Medulla oblongata (tissue), 1 donor: ENCODE measurements around the gene MEF2A.

Experiments
- DNase-seq: peaks from one replicate; pipeline ENCODE4 v3.0.0-alpha.2; 2015; ENCODE audit errors: extremely low spot score

MEF2A gene

DNA sequence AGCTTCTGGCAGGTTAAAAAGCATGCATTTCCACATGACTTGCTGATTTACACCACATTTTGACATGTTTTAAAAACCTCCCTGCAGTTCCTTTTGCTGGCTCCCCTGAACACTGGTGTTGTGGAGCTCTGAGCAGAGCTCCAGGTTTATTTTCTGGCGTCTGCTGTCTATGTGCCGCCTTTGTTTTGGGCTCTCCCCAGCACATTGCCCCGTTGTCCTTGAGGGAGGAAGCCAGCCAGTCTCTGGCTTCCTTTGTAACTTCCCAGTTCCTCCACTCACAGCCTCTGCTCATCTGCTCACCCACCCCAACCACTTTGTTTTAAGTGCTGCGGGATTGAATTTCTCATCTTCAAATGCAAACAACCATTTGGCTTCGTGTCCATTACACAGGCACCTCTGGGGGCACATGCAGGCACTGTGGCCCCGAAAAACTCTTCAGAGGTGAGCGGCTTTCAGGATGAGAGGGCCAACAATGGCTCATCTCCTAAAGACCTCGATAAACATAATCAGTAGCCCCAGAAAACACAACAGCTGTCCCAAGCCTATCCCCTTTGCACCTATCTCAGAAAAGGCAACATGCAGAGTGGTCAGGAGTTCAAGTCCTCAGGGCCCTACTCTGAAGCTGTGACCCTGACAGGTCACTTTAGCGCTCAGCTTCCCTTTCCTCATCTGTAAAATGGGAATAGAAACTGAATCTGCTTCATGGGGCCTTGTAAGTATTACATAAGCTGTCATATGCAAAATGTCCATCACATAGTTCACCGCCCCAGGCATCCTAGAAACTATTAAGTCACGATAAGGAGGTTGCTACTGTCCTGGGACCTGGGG, 1.3 kb upstream of the MEF2A start:
- peak; percentile 82 for DNase-seq

DNA sequence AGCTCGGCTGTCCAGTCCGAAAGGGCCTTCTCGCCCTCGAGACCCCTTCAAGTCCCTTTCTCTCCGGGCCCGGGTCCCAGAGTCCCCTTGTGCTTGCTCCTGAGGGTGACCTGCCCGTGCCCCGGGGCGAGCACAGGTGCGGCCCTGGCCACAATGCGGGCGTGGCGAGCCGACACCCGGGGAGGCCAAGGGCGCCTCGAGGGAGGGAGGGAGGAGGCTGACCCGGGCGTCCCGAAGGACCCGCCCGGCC, 810 bp upstream of the MEF2A start:
- no peak for DNase-seq

DNA sequence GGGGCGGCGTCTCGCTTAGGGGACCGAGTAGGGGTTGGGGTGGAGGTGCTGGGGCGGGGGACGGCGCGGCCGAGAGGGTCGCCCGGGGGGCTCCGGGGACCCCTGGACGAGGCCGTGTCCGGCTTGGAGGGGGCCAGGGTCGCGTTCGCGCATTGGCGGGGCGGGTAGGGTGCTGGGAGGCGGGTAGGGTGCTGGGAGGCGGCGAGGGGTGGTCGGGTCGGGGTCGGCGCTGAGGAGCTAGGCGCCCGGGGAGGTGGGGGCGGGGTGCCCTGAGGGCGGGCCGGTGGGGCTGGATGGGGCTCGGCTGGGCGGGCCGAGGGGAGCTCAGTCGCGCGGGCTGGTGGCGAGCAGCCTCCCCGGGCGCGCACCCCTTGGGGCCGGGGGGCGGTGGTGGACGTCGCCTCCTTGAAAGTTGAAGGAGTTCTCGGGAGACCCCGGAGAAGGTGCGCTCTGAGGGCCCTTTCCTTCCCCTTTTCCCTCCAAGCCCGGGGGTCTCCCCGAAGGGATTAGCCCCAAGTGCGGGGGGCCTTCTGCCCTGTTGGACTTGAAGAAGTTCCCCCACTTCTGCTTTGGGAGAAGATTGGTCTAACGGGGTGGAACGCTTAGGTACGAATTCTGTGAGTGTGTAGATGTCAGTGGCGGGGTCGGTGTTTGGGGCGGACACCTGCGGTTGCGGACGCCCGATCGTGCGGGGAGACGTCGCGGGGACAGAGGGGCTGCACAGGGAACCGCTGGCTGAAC, 543 bp downstream of the MEF2A start:
- DNase-seq: peak; percentile 26

DNA sequence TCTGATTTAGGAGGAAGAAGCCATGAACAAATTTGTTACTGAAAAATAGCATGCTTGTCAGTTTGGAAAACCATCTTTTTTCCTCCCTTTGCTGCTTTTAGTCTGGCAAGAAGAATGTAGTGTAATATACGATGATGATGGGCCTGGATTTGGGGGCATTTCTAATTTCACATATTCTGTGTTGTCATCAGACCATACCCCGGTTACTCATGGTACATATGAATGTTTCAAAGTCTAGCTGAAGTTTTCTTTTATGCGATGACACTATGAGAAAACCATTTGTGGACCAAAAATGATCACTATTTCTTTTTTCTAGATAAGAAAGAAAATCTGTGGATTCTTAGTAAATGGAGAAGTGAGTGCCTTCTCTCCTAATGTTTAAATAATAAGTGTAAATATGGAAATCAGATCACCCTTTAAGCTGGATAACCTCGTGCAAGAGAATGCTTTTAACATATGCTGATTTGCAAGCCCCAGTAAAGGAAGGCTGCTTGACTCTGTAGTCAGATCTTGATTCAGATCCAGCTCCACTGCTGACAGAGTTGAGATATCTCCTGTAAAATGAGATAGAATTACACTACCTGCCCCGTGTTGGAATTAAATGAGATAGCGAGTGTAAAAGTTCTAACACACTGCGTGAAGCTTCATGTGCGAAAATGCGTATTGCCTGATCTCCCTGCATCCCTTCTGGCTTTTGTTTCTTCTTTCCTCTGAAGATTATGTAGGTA, 3.0 kb downstream of the MEF2A start:
- DNase-seq: no peak

DNA sequence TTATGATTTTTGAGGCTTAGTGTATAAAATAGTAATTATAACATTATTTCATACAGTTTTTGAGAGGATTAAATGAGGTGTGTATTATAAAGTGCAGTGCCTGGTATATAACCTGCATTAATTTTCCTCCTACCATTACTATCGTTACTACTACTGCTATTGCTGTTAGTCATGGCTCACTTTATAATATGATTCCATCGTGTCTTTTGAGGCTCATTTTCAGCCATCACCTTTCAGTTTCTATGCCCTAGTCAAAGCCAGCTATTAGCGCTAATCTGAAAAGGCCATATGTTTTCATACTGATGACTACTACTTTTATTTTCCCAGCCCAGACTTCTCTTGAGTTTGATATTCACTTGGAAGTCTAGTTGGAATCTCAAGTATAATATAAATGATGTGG, 5.5 kb downstream of the MEF2A start:
- DNase-seq: no peak

DNA sequence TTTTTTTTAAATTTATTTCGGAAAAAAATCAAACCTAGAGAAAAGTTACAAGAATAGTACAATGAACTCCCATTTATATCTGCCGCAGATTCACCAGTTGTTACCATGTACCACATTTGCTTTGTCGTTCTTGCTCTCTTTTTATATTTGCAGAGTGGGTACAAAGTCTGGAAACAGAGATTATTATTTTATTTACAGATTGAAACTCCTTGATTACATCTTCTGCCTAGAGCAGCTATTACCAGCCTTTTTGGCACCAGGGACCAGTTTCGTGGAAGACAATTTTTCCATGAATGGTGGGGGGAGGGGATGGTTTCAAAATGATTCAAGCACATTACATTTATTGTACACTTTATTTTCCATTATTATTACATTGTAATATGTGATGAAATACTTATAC, 8.3 kb downstream of the MEF2A start:
- DNase-seq: no peak

DNA sequence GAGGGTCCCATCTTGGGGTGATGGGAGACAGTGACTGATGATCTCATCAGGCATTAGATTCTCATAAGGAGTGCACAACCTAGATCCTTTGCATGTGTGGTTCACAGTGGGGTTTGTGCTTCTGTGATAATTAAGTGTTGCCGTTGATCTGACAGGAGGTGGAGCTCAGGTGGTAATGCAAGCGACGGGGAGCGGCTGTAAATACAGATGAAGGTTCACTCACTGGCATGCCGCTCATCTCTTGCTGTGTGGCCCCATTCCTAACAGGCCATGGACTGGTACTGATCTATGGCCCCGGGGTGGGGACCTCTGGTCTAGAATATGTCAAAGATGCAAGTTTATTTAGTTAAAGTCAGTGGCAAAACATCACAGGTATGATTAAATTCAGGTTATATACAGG, 8.7 kb downstream of the MEF2A start:
- no peak for DNase-seq

DNA sequence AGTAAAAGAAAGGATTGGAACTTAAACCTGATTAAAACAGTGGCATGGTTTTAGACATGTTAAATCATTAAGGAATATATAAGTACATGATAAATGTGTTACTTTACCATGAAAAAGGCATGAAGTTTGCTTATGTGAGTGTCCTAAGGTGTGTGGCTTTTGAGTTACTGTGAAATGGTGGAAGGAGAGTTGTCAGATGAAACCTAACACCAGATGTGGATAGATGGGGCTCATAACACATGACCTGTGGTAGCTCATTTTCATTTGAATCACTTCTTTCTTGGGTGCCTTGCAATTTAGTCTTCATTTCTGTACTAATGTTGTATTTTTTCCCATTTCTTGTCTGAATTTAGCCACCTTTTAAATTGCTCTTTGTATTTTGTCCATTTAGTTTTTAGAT, 13.0 kb downstream of the MEF2A start:
- no peak for DNase-seq

DNA sequence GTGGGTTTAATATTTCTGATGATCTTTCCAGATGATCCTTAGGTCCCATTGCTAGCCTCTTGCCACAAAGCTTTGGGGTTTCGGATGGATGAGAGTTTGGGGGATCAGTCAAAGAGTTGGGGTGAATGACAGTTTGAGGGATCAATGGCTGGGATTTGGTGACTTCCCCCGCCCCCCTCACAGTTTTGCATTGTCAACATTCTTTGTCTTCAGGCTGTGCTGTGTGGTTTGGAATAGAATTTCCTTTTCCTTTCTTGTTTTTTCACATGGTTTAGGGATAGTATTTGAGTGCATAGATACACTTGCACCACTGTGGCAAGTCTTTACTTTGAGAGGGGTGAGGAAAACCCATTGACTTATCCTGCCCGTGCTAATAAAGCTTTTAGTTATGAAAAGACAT, 14.3 kb downstream of the MEF2A start:
- DNase-seq: no peak

DNA sequence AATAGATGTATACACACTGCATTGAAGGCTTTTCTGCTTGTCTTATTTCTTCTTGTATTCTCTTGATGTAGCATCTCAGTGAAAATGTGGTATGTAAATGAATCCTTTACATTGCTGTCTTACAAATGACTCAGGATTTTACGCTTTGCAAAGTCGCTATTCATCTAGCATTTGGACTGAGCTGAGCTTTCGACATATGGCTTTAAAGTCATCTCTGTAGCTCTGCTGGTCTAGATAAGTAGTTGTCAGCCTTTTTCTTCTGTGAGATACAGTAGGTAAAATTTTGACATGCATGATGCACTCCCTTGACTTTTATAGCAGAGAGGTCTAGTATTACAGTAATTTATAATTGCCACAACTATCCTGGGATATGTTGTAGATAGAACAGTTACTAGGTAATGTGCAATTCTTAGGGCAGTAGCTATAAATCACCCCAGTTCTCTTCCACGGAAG, 16.8 kb downstream of the MEF2A start:
- DNase-seq: no peak

DNA sequence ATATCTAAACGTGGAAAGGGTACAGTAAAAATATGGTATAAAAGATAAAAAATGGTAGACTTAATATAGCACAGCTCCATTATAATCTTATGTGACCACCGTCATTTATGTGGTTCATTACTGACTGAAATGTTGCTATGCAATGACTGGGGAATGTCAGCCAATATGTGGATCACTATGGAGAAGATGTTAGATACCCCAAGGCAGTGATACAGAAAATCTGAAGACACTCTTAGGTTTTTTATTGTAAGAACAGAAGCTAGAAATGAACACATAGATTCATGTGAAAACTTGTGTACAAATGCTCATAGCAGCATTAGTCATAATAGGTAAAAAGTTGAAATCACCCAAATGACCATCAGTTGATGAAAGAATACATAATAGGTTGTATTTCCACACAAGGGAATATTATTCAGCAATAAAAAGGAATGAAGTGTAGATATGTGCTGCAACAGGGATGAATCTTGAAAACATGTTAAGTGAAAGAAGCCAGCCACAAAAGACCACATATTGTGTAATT, 18.4 kb downstream of the MEF2A start:
- no peak for DNase-seq

DNA sequence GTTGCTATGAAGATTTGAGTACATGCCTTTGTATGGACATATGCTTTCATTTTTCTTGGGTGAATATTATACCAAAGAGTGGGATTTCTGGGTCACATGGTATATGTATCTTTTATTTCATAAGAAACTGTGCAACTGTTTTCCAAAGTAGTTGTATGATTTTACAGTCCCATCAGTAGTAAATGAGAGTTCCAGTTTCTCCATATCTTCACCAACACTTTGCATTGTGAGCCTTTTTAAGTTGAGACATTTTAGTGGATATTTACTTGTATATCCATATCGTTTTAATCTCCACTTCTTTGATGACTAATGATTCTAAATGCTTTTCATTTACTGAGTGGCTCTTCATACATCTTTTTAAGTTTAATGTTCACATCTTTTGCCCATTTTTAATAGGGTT, 20.3 kb downstream of the MEF2A start:
- DNase-seq: no peak

DNA sequence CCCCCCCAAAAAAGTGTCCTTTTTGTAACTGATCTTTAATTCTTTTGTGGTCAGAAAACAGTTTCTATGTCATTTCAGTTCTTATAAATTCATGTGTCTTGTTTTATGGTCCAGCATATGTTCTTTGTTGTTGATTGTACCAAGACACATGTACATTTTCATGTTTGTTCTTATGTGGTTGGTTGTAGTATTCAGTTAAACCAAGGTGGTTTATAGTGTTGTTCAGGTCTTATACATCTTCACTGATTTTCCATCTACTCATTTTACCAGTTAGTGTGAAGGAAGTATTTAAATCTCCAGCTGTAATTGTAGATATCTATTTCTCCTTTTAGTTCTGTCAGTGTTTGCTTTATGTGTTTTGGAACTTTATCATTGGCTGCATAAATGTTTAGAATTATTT, 24.0 kb downstream of the MEF2A start:
- no peak for DNase-seq

DNA sequence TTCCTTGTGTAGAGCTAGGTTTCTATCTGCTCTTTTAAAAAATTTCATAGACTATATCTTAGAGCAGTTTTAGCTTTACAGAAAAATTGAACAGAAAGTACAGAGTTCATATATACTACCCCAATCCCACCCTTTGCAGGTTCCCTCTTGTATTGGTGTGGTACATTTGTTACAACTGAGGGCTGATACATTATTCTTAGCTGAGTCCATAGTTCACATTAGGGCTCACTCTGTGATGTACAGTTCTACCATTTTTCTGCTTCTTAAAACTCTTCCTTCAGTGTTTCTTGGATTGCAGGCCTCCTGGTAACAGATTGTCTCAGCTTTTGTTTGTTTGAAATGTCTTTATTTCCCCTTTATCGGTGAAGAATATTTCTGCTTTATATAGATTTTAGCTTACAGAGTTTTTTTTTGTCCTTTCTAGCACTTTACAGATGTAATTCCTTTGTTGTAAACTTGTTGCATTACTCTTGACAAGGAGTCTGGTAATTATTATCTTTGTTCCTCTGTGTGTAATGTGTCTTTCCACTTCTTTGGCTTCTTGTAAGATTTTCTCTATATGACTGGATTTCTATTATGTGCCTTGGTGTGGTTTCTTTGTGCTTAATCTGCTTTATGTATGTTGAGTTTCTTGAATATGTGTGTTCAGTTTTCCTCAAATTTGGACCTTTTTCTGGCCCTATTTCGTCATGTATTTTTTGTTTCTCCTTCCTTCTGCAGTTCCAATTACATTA, 25.3 kb downstream of the MEF2A start:
- no peak for DNase-seq

DNA sequence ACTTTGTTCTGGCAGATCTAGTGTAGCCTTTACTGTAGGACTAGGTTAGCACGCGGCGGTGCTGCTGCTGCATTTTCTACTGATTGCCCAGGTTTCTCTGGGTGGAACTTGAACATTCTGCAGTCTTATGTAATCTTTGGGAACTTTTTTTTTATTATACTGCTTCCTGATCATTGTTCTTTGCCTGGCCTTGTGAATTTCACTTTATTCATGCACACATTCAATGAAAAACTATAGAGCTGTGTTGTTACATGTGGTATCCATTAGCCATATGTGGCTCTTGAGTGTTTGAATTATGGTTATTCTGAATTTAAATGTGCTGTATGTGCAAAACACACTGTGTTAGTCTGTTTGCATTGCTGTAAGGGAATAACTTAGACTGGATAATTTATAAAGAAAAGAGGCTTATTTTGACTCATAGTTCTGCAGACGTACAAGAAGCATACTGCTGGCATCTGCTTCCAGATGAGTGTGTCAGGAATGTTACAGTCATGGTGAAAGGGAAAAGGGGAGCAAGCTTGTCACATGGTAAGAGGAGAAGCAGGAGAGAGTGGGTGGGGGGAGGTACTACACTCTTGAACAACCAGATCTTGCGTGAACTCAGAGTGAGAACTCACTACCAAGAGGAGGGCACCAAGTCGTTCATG, 26.5 kb downstream of the MEF2A start:
- DNase-seq: no peak

DNA sequence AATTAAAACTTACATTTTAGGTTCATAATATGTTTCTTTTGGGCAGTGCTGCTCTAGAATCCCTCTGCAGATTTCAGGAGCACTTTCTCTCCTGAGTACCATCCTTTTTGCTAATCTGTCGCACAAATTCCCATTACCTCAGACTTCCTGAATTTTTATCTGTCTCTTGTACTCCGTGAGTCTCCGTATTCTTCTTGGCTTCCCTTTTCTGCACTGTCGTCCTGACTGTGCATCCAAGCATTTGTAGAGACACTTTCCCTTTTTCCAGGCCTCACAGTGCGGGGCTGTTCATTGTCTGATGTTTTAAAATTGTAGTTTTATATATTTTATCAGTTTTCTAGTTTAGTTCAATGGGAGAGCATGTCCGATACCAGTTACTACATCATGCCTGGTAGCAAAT, 27.3 kb downstream of the MEF2A start:
- DNase-seq: no peak

DNA sequence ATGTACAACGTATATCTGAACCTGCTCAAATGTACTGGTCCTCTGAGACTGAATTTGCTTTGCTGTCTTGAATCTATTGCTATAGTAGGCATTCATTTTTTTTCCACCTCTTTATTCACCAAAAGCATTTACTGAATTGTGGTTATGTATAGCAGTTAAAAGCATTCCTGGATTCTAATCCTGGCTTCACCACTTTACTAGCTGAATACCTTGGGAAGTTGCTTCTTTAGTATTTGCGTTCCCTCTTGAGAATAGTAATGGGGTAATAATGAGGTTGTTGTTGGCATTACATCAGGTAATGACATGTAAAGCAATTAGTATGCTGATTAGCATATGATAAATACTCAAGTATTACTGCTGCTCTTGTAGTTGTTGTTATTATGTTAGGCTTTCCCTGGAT, 29.1 kb downstream of the MEF2A start:
- DNase-seq: no peak

DNA sequence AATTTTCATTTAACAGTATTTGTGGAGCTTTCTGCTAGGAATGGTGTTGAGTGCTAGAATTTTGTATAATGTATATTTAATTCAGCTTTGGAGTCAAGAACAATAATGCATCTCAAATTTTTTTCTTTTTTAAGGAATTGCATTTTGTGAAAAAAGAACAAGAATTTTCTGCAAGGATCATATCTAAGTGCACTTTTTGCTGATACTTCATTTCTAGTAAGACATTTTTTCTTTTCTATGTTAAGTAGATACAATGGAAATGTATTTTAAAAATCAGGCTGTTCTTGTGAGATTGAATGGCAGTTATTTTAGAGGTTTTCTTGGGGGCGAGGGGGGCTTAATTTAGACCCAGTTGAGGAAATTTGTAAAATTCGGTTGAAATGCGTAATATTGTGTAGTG, 32.5 kb downstream of the MEF2A start:
- DNase-seq: no peak

DNA sequence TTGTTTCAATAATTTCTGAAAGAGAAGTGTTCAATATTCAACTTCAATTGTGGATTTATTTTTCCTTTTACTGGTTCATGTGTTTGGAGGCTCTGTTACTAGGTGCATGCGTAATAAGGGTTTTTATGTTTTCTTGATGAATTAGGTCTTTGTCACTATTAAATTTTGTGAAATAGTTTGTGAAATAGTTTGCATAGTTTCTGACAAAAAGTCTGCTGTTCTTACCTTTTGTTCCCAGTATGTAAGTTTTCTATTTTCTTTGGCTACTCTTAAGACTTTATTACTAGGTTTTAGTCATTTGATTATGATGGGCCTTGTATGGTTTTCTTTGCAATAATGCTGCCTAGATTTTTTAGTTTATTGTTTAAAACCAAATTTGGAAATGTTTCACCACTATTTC, 38.0 kb downstream of the MEF2A start:
- DNase-seq: no peak

DNA sequence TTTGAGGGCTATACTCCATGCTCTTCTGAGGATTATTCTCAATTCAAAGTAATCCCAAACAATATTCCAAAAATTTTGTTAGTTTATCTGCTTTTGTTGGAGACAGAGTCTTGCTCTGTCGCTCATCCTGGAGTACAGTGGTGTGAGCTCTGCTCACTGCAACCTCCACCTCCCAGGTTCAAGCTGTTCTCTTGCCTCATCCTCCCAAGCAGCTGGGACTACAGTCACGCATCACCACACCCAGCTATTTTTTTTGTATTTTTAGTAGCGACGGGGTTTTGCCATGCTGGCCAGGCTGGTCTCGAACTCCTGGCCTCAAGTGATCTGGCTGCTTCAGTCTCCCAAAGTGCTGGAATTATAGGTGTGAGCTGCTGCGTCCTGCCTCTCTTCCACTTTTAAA, 39.1 kb downstream of the MEF2A start:
- DNase-seq: no peak

DNA sequence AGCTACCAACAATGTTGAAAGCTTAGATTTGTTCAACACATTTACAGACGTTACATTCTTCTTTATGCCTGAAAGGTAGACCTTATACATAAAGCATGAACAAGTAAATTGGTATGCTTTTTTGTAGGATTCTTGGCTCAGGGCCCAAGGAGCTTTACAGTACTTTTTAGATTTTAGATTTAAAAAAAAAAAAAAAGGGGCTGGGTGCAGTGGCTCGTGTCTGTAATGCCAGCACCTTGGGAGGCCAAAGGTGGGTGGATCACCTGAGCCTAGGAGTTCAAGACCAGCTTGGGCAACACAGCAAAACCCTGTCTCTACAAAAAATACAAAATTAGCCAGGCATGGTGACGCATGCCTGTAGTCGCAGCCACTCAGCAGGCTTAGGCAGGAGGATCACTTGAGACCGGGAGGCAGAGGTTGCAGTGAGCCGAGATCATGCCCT, 39.7 kb downstream of the MEF2A start:
- no peak for DNase-seq
